ENCODE results near the gene EWSR1.

The EWSR1 gene

DNA sequence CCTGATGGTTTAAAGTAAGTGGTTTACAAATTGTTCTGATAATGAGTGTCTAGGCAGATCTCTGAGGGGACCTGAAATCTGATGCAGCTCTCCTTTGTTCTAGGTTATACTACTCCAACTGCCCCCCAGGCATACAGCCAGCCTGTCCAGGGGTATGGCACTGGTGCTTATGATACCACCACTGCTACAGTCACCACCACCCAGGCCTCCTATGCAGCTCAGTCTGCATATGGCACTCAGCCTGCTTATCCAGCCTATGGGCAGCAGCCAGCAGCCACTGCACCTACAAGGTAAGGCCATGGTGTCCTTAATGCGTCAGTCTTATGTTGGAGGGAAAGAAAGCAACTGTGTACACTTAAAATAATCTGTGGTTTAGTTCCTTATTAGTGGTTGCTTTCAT is 9.9 kb downstream of the EWSR1 start:
- H3K36me3 ChIP-seq: peaks cover 97% of the 10 kb centered on the region
- no peak overlapping the region for H3K27ac ChIP-seq
- H3K27me3 ChIP-seq: no peaks in the 10 kb centered on the region
- H3K4me1 ChIP-seq (ENCODE audit: control insufficient read depth in 1 of 2, insufficient read depth in 1 of 2, low read depth in 1 of 2, low read length in 1 of 2): no peaks in the 10 kb centered on the region
- H3K4me3 ChIP-seq (ENCODE audit: low read depth in 1 of 2, low read length in 1 of 2): no peak overlapping the region
- TF ChIP-seq, protein P1, sequence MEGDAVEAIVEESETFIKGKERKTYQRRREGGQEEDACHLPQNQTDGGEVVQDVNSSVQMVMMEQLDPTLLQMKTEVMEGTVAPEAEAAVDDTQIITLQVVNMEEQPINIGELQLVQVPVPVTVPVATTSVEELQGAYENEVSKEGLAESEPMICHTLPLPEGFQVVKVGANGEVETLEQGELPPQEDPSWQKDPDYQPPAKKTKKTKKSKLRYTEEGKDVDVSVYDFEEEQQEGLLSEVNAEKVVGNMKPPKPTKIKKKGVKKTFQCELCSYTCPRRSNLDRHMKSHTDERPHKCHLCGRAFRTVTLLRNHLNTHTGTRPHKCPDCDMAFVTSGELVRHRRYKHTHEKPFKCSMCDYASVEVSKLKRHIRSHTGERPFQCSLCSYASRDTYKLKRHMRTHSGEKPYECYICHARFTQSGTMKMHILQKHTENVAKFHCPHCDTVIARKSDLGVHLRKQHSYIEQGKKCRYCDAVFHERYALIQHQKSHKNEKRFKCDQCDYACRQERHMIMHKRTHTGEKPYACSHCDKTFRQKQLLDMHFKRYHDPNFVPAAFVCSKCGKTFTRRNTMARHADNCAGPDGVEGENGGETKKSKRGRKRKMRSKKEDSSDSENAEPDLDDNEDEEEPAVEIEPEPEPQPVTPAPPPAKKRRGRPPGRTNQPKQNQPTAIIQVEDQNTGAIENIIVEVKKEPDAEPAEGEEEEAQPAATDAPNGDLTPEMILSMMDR (IDR thresholded peaks at IDR 0.05): no peak
- peaks cover 3% of the 10 kb centered on the region for H3K9me3 ChIP-seq

DNA sequence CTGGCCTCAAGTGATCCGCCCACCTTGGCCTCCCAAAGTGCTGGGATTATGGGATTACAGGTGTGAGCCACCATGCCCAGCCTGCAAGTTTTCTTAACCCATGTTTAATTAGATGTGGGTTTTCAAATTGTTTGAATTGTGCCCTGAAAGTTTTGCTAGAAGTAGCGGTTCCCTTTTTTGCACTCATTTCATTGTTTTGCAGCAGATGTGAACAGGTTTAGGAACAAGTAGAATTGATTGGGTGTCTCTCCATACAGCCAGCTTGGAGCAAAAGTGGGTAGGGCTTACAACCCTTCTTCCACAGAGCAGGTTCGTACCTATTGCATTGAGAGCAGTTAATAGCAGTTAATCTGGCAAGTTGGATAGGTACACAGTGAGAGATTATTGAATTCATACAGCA is 16.1 kb downstream of the EWSR1 start:
- TF ChIP-seq, protein P1 (IDR thresholded peaks at IDR 0.05): no peak
- H3K27ac ChIP-seq: no peak overlapping the region
- no peaks in the 10 kb centered on the region for H3K4me1 ChIP-seq (ENCODE audit: control insufficient read depth in 1 of 2, insufficient read depth in 1 of 2, low read depth in 1 of 2, low read length in 1 of 2)
- H3K4me3 ChIP-seq (ENCODE audit: low read depth in 1 of 2, low read length in 1 of 2): no peak overlapping the region
- H3K9me3 ChIP-seq: no peaks in the 10 kb centered on the region
- H3K27me3 ChIP-seq: no peaks in the 10 kb centered on the region
- H3K36me3 ChIP-seq: peaks cover 95% of the 10 kb centered on the region

DNA sequence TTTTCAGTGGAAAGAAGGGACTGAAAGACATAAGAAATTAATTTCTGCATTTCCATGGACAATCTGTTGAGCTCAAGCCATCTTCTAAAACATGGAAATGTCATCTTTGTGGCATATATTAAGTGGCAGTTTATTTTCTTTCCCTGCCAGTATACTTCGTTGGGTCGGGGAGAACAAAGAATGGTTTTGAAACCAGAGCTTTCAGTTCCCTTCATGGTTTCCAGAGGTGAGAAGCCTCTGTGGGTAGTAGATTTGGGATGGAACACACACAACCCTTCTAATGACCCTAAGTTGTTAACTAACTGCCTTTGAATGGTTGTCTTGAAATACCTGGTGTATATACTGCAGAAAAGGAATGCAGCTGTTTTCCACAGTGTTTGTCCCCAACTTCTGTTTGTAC is 20.8 kb downstream of the EWSR1 start:
- Histone ChIP-seq H3K9me3 (no peaks in the 10 kb centered on the region), H3K36me3 (peaks cover 99% of the 10 kb centered on the region)

DNA sequence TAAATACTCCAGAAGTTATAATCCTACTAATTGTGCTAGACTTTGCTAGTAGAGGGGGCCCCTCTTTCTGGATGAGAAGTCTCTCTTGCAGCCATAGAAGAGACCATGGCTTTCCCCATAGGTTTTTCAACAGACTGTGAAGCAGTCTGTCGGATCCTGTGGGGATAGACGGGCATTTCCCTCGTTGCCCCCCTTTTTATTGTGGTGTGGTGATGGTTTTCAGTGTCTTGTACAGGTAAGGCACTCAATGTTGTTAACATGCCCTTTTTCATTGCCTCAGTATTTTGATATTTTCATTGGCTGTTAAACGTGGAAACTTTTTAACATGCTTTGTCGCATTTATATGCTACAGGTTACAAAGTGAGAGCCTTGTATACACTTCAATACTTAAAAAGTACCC is 22.0 kb downstream of the EWSR1 start:
- Histone ChIP-seq H3K4me3 (ENCODE audit: low read depth in 1 of 2, low read length in 1 of 2) (no peak overlapping the region), H3K9me3 (no peaks in the 10 kb centered on the region), H3K27ac (no peak overlapping the region), H3K36me3 (peaks cover 99% of the 10 kb centered on the region), H3K27me3 (no peaks in the 10 kb centered on the region), H3K4me1 (ENCODE audit: control insufficient read depth in 1 of 2, insufficient read depth in 1 of 2, low read depth in 1 of 2, low read length in 1 of 2) (no peaks in the 10 kb centered on the region)
- TF ChIP-seq, protein P1 (IDR thresholded peaks at IDR 0.05): no peak

More for the DNA sequence above, 20.8 kb downstream of the EWSR1 start:
- TF ChIP-seq, protein P1 (IDR thresholded peaks at IDR 0.05): no peak
- H3K4me1 ChIP-seq (ENCODE audit: control insufficient read depth in 1 of 2, insufficient read depth in 1 of 2, low read depth in 1 of 2, low read length in 1 of 2): no peaks in the 10 kb centered on the region
- no peak overlapping the region for H3K27ac ChIP-seq
- H3K27me3 ChIP-seq: no peaks in the 10 kb centered on the region
- H3K4me3 ChIP-seq (ENCODE audit: low read depth in 1 of 2, low read length in 1 of 2): no peak overlapping the region

DNA sequence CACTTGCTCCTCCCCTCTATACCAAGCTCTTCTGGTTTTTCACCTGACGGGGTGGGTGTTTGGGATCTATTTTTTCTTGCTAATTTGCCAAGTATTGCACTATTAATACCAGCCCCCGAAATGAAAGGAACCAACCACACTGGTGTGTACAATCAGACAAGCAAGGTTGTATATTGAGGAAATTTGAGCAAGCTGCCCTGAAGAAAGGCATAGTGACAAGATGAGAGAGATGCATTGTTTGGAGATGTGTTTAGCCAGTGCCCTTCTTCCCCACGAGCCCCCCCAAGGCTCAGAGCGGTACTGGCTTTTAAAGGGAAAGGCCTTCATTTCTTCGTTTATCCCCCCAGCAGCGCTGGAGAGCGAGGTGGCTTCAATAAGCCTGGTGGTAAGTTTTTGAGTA is 23.1 kb downstream of the EWSR1 start:
- Histone ChIP-seq H3K27me3 (no peaks in the 10 kb centered on the region), H3K27ac (no peak overlapping the region), H3K4me3 (ENCODE audit: low read depth in 1 of 2, low read length in 1 of 2) (no peak overlapping the region), H3K36me3 (peaks cover 99% of the 10 kb centered on the region), H3K4me1 (ENCODE audit: control insufficient read depth in 1 of 2, insufficient read depth in 1 of 2, low read depth in 1 of 2, low read length in 1 of 2) (no peaks in the 10 kb centered on the region), H3K9me3 (no peaks in the 10 kb centered on the region)
- TF ChIP-seq, protein P1 (IDR thresholded peaks at IDR 0.05): no peak

DNA sequence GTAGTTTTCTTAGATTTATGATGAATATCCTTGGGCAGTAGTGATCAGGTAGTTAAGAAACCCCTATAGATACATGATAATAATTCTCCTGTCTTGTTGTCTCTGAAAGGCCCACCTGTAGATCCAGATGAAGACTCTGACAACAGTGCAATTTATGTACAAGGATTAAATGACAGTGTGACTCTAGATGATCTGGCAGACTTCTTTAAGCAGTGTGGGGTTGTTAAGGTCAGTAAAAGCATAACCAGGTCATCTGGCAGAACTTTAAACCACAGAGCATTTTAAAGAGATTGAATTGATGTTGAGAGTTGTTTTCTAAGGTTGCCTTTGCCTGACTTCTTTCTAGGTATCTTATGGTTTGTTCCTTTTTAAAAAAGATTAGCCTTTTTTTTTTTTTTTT is 24.3 kb downstream of the EWSR1 start:
- TF ChIP-seq, protein P1 (IDR thresholded peaks at IDR 0.05): no peak

More for the DNA sequence above, 24.3 kb downstream of the EWSR1 start:
- no peak overlapping the region for H3K4me3 ChIP-seq (ENCODE audit: low read depth in 1 of 2, low read length in 1 of 2)
- H3K4me1 ChIP-seq (ENCODE audit: control insufficient read depth in 1 of 2, insufficient read depth in 1 of 2, low read depth in 1 of 2, low read length in 1 of 2): no peaks in the 10 kb centered on the region
- no peaks in the 10 kb centered on the region for H3K27me3 ChIP-seq
- H3K36me3 ChIP-seq: peaks cover 100% of the 10 kb centered on the region
- H3K9me3 ChIP-seq: no peaks in the 10 kb centered on the region
- H3K27ac ChIP-seq: no peak overlapping the region

All from neutrophil (primary cell).